SIG-M5 treated with dmso at 0.1 percent for 504 hours (cell line): ENCODE measurements around the gene EPB41L3.

Source experiments
- DNase-seq: peaks from one replicate; lab custom pipeline; 2025; ENCODE audit not compliant: unreplicated experiment; lab: John Stamatoyannopoulos, UW

The EPB41L3 gene

GRCh38 chr18:5419030-5419429 lies 124.8 kb downstream of the EPB41L3 start:
- DNase-seq: peak; percentile 1

- peak; percentile 81 for DNase-seq
These were observed 126.5 kb downstream of the EPB41L3 start for GRCh38 chr18:5417342-5417741.

- no peak for DNase-seq
These were observed 127.7 kb downstream of the EPB41L3 start for GRCh38 chr18:5416112-5416511.

- no peak for DNase-seq
These were observed 128.1 kb downstream of the EPB41L3 start for GRCh38 chr18:5415665-5416064.

GRCh38 chr18:5415031-5415430 lies 128.8 kb downstream of the EPB41L3 start:
- DNase-seq: no peak

GRCh38 chr18:5414546-5414945 lies 129.3 kb downstream of the EPB41L3 start:
- no peak for DNase-seq

GRCh38 chr18:5413447-5413846 lies 130.3 kb downstream of the EPB41L3 start:
- DNase-seq: no peak

GRCh38 chr18:5410582-5410981 lies 133.2 kb downstream of the EPB41L3 start:
- no peak for DNase-seq

- no peak for DNase-seq
These were observed 145.5 kb downstream of the EPB41L3 start for GRCh38 chr18:5398269-5398668.

GRCh38 chr18:5397102-5397501 lies 146.7 kb downstream of the EPB41L3 start:
- DNase-seq: no peak

GRCh38 chr18:5395860-5396448 lies 147.8 kb downstream of the EPB41L3 start:
- DNase-seq: no peak

GRCh38 chr18:5393779-5394178 lies 150.0 kb downstream of the EPB41L3 start:
- no peak for DNase-seq

GRCh38 chr18:5391409-5391808 lies 152.4 kb downstream of the EPB41L3 start:
- no peak for DNase-seq

GRCh38 chr18:5389356-5389755 lies 154.4 kb downstream of the EPB41L3 start:
- no peak for DNase-seq

GRCh38 chr18:5388896-5389295 lies 154.9 kb downstream of the EPB41L3 start:
- no peak for DNase-seq

GRCh38 chr18:5380586-5380985 lies 163.2 kb downstream of the EPB41L3 start:
- DNase-seq: no peak

- no peak for DNase-seq
These were observed 166.8 kb downstream of the EPB41L3 start for GRCh38 chr18:5376986-5377385.

GRCh38 chr18:5370332-5370731 lies 173.5 kb downstream of the EPB41L3 start:
- no peak for DNase-seq

- DNase-seq: no peak
These were observed 174.3 kb downstream of the EPB41L3 start for GRCh38 chr18:5369513-5369912.

- no peak for DNase-seq
These were observed 178.4 kb downstream of the EPB41L3 start for GRCh38 chr18:5365443-5365842.

- DNase-seq: no peak
These were observed 193.2 kb downstream of the EPB41L3 start for GRCh38 chr18:5350636-5351035.
